HG03575 (cell line): Measurements from ENCODE around the gene DND1.
"Not testable (repeated sequence)": the region's sequence is repeated elsewhere in the genome, so short reads cannot be mapped to it uniquely, and the experiment has no call there.

Source experiments
- ATAC-seq: cut with Tn5 transposase; IDR thresholded peaks from one replicate; pipeline ENCODE4 v1.9.1; 2021; ENCODE audit not compliant: unreplicated experiment, insufficient number of reproducible peaks, low FRiP score; ENCODE audit errors: extremely low read depth

The DND1 gene

DNA sequence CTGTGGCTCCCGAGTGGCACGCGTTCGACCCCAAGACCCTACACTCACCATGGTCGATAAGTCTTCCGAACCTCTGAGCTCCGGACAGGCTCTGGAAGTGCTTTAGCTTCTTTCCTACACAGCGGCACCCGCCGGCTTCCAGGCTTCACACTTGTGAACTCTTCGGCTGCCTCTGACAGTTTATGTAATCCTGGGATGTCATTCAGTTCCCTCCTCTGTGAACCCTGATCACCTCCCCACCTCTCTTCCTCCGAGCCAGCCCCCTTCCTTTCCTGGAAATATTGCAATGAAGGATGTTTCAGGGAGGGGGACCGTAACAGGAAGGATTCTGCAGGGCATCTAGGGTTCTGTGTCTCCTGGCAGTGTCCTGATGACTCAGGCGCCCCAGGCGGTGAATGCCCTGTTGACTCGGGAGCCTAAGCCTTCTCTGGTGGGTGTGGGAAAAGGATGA, 40.3 kb downstream of the DND1 start, which contains the start of gene CD14:
TSS of gene CD14 (minus strand) at position 155 of the 451 bp plus-strand sequence. CDS start at position 51, 104 bp downstream.
- no peak for ATAC-seq

- no peak for ATAC-seq
Observed at GRCh38 chr5:140632366-140633020, 40.9 kb downstream of the DND1 start.

DNA sequence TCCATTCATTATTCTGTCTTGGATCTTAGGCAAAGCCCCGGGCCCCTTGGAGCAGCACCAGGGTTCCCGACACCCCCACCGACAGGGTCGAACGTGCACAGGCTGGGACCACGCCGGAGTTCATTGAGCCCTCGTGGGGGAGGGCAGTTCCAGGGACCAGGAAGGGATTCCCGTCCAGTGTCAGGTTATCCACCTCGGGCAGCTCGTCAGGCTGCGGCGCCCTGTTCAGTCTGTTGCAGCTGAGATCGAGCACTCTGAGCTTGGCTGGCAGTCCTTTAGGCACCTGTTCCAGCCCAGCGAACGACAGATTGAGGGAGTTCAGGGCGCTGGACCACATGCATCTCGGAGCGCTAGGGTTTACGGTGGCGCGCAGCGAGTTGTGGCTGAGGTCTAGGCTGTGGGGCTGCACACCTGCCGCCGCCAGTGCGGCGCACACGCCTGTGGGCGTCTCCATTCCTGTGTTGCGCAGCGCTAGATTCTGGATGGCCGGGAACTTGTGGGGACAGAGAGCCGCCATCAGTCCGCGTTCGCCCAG, 41.5 kb downstream of the DND1 start:
- no peak for ATAC-seq

- no peak for ATAC-seq
Observed at GRCh38 chr5:140631036-140631417, 42.3 kb downstream of the DND1 start.

DNA sequence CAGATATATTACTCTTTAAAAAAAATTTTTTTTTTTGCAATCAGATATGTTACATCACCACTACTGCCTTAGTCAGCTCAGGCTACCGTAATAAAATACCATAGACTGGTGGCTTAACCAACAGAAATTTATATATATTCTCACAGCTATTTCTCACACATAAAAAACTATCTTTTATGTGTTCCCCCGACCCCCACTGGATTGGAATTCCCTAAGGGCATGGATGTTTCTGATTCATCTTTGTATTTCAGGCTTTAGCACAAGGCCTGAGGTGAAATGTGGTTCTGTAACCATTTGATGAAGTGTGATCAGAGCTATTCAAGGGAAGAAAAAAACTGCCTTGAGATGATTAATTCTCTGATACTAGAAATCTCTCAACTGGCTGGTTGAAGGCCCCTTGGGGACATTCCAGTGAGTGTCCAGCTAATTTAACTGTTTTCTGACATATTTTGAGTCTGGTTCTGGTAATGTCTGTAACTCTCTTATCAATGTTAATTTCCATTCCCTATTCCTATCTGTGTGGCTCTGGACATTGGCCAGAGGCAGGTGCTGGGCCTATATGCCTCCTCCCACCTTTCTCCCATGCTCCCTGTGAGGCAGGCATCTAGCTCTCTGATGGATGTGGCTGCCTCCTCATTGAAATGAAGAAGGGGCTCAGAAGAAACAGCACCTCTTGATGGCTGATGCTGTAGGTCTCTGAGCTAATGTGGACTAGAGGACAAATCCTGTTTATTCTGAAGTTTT, 42.9 kb downstream of the DND1 start:
- ATAC-seq: no peak

DNA sequence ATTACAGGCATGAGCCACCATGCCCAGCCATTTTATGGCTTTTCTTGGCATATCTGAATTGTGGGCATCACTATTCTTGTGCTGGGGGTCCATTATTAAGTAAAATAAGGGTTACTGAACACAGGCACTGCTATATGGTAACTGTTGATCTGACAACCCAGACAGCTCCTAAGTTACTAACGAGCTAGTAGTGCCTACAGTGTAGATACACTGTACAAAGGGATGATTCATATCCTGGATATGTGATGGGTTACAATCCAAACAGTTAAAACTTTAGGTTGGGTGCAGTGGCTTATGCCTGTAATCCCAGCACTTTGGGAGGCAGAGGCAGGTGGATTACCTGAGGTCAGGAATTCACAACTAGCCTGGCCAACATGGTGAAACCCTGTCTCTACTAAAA, 44.7 kb downstream of the DND1 start:
- no peak for ATAC-seq

- ATAC-seq: no peak
Observed at GRCh38 chr5:140627972-140628371, 45.4 kb downstream of the DND1 start.

- not testable (repeated sequence) for ATAC-seq
Observed at GRCh38 chr5:140624886-140625285, 48.5 kb downstream of the DND1 start.

- ATAC-seq: not testable (repeated sequence)
Observed at GRCh38 chr5:140623061-140623460, 50.3 kb downstream of the DND1 start.

DNA sequence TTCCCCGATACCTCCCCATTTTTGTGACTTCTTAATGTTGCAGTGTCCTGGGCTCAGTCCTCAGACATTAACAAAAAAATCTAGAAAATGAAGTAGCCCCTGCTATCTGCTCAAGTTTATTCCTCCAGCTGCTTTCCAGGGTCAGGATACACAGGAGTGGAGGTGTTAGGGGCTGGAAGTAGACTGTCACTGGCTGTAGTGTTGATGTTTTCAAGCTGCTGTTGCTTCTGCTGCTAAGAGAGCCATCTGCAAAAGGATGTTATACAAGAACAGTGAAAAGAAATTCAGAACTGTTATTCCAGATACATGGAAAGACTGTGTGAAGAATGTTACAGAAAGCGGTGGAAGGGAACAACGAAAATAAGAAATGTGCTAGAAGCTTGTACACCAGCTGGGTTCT, 51.1 kb downstream of the DND1 start:
- no peak for ATAC-seq
